Bronchial epithelial cell (primary cell): ENCODE data around the gene PXDN. TPM values are rescaled to one million over a fixed set of nuclear protein-coding genes. Genes with fewer than 3 reads are reported as not detected.

Experiments
- DNase-seq: peaks from one replicate; pipeline ENCODE4 v3.0.0-alpha.2; 2010; ENCODE audit warnings: low read depth
- FAIRE-seq: peaks from 2 replicates; lab custom pipeline; 2011; peaks lifted over from hg19 to GRCh38; lab: Jason Lieb, UNC
- H3K27me3 ChIP-seq: 2 replicates; pipeline ENCODE4 v1.5.1; 2011; ENCODE audit warnings: low read length; ENCODE audit not compliant: control insufficient read depth, insufficient read depth
- H3K36me3 ChIP-seq: 2 replicates; pipeline ENCODE4 v1.5.1; 2011; ENCODE audit warnings: low read length; ENCODE audit not compliant: control insufficient read depth, insufficient read depth
- H3K4me3 ChIP-seq: 2 replicates; pipeline ENCODE4 v1.5.1; 2011; ENCODE audit warnings: mild to moderate bottlenecking, low read depth, low read length, control low read depth
- CTCF ChIP-seq: IDR thresholded peaks from 2 replicates; pipeline ENCODE4 v1.5.1; 2011; ENCODE audit warnings: mild to moderate bottlenecking, moderate library complexity, low read length, control low read depth, inconsistent platforms; ENCODE audit not compliant: insufficient read depth, severe bottlenecking
- total RNA-seq: library from RNA; depleted of rRNA; stranded (reverse); fragments of >200 nt; gene quantifications from 2 replicates; pipeline ENCODE4 v1.2.1, GENCODE V29; 2014

PXDN gene
- total RNA-seq, 1 donor from 2014 or later, result 34.0 TPM

DNA sequence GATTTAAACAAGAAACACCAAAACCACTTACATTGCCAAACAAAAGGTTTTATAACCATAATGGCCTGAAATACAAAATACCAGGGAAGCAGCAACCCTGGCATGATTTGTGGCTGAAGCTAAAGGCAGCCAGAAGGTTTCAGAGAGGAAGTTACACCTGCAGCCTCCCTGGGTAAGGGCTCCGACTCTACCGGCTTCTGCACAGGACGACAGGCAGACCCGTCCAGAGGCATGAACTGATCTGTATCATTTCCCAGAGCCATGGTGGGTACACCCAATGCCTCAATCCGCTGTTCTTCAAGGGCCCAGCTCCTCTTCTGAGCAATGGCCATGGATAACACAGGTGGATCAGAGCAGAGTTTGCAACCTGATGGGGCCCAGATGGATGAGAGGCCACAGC, 71.6 kb downstream of the PXDN start:
- Histone ChIP-seq H3K27me3 (no peaks in the 10 kb centered on the region), H3K4me3 (no peak overlapping the region), H3K36me3 (peaks cover 4% of the 10 kb centered on the region)
- TF ChIP-seq CTCF, result no peak
- DNase-seq (no peak), FAIRE-seq (no peak)

GRCh38 chr2:1671916-1672315, 72.4 kb downstream of the PXDN start:
- TF ChIP-seq CTCF, result no peak
- Histone ChIP-seq H3K36me3 (peaks cover 4% of the 10 kb centered on the region), H3K4me3 (no peak overlapping the region), H3K27me3 (no peaks in the 10 kb centered on the region)
- DNase-seq (no peak), FAIRE-seq (no peak)

DNA sequence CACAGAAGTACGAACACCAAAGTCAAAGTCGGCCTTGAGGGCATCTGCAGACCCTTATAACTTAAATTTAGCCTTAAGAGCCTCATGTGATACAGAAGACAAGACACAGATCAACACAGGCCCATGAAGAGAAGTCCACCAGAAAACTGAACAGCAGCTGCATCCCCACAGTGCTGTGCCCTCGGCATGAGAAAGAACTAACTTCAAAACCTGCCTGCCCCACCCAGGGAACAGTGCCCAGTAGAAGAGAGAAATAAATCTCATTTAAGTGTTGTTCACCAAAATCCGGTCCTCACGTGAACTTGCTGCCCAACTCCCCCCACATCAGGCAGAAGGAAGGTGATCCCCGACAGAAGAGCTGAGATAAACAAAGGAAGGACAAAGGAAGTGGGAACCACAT, 73.7 kb downstream of the PXDN start:
- peaks cover 5% of the 10 kb centered on the region for H3K36me3 ChIP-seq
- TF ChIP-seq CTCF, result no peak
- FAIRE-seq (no peak), DNase-seq (no peak)
- H3K27me3 ChIP-seq, result no peaks in the 10 kb centered on the region
- no peak overlapping the region for H3K4me3 ChIP-seq

- Histone ChIP-seq H3K27me3 (no peaks in the 10 kb centered on the region), H3K36me3 (peaks cover 9% of the 10 kb centered on the region), H3K4me3 (no peak overlapping the region)
- TF ChIP-seq CTCF, result no peak
- no peak for FAIRE-seq
- DNase-seq, result no peak
These were observed 78.4 kb downstream of the PXDN start for GRCh38 chr2:1665761-1666505.

GRCh38 chr2:1664698-1665097, 79.6 kb downstream of the PXDN start:
- H3K36me3 ChIP-seq, result peaks cover 10% of the 10 kb centered on the region
- no peak overlapping the region for H3K4me3 ChIP-seq
- no peak for FAIRE-seq
- H3K27me3 ChIP-seq, result no peaks in the 10 kb centered on the region
- DNase-seq, result no peak
- no peak for TF ChIP-seq CTCF
